Bone marrow (tissue), 2 donors: ENCODE results near the gene MRPL16.
"Not testable (repeated sequence)": the region's sequence is repeated elsewhere in the genome, so short reads cannot be mapped to it uniquely, and the experiment has no call there.

ENCODE experiments used
- DNase-seq, 2 donors: peaks; one replicate each; lab custom pipeline; 2025; lab: John Stamatoyannopoulos, UW

Gene MRPL16

DNA sequence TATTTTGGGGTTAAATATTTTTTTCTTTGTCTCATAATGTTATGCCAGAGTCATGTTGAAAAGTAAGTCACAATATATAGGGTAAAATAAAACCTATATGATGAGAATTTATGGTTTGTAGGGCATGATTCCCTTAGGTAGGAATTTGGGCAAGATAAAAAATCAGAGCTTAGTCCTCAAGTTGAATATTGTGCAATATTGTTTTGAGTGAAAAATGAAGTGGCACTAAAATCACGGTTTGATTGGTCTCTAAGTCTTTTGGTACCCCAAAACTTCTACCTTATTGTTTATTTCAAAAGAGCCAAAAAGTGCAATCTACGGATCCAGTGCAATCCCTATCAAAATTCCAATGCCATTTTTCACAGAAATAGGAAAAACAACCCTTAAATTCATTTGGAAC, 1.6 kb upstream of the MRPL16 start:
- DNase-seq: no peak

DNA sequence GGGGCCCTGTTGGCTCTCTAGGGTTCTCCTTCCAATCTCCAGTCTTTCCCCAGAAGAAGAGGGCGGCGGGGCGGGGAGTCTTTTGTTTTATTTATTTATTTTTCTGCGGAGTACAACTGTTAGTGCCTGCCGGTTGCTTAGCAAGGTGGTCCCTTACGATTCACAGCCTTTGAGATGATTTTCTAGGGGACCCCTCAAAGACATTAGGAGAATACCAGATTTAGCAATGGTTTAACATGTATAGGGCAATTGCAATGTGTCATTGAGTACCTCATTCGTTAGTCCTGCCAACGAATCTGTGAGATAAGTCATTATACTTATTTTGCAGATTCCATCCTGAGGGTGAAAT, 307 bp upstream of the MRPL16 start:
- no peak for DNase-seq

DNA sequence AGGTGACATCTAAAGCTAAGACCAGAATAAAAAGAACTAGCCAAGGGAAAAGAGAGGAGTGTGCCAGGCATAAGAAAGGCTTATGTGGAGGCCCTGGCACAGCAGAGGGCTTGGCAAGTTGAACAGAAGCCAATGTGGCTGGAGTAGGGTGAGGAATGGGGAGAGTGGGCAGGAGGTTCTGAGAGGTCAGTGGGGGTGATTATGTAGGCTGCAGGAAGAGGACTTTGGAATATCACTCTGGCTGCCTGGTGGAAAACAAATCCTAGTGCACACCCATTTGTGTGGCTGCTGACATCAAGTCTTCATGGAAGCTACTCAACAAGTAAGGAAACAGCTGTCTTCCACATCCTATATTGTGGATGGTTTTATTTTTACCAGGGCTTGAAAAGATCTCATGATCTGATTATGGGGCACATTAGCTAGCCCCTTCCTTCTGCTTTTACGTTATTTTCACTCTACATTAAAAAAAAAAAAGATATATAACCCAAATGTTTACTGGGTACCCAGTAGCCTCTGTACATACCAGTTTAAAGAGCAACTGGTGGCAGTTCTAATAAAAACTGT, 3.4 kb downstream of the MRPL16 start:
- peak in 1 of 2 donors; percentile 69 for DNase-seq

DNA sequence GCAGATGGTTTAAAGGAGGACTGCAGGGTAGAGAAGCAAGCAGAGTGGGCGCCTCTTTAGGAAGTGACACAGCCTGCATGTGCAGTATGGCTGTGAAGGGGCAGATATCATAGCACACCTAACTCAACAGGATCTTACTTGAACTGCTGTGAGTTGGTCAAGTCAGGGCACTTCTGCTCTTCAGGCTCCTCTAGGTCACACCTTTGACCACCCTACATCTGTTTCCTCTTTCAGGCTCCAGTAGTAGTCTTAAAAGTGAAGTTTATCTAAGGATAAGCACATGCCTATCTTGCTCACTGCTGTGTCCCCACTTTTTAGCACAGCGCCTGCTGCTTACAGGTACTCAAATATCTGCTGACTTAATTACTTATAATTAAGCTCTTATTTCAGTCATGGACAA, 6.5 kb downstream of the MRPL16 start:
- no peak for DNase-seq

DNA sequence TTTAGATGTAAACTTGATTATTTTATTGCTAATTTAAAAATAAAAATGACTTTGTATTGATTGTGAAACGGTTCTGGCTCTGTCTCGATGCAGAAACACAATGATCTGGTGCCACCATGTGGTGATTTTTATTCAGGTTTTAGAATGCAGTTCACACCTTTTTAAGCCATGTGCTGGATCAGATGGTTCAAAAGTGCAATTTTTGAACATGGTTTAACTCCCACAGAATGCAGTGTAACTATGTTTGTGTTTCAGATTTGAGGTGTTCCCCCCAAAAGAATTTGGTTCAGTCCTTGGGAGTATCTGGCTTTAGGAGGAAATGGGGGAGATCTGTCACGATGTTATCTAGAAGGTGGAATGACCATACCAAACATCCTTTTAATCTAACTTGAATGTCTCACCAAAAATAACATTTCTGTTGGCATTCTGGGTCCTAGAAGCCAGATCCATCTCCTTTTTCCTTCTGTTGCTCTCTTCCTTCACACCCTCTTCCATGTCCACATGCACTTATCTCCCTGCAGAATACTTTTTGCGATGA, 7.9 kb downstream of the MRPL16 start:
- DNase-seq: peak in 1 of 2 donors; percentile 53

DNA sequence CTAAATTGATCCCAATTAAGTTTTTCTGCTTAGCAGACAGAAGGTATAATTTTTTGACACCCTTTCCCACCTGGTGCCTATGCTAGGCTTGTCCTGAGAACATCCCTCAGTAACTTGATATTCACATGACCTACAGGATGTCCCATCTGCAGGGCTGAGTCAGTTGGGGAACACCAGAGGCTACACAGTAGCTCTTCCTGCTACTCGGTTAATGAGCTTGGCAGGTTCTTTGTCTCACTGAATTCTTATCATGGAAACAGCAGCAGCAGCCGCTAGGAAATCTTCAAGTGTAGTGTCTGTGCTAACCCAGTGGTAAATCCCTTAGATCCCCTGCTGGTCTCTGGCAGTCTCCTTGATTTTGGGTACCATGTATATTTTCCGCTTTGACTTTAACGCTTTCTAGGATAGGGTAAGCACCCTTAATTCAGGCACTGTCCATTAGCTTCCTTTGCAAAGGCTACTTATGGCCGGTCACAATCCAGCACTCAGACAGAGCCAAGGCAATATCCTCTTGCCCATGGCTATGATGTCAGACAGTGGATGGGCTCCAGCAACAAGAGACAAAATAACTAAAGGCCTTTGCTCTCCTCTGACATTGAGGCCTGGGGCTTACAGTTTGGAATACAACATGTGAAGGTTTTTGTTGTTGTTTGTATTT, 8.5 kb downstream of the MRPL16 start:
- DNase-seq: no peak

DNA sequence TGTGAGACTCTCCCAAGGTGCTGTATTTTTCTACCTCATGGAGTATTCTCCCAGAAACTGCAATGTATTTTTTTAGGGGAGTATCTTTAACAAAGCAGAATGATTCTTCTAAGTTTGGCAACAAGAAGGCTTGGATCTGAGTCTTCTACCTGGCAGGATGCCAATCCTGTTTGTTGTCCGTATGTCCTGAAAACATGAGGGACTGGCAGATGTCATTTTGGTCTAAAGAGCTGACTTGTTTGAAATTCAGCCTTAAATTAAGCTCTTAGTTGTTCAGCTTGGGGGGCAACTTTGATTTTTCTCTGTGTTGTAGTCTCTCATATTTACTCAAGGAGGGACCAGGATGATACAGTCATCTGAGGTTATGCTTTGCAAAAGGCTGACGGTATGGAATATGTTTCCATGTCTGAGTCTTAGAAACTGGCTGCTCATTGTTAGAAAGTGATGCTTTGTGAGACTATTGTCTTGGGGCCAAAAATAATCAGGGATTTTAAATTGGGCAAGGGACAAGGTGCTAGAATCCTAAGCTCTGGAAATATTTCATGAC, 9.3 kb downstream of the MRPL16 start:
- DNase-seq: no peak

DNA sequence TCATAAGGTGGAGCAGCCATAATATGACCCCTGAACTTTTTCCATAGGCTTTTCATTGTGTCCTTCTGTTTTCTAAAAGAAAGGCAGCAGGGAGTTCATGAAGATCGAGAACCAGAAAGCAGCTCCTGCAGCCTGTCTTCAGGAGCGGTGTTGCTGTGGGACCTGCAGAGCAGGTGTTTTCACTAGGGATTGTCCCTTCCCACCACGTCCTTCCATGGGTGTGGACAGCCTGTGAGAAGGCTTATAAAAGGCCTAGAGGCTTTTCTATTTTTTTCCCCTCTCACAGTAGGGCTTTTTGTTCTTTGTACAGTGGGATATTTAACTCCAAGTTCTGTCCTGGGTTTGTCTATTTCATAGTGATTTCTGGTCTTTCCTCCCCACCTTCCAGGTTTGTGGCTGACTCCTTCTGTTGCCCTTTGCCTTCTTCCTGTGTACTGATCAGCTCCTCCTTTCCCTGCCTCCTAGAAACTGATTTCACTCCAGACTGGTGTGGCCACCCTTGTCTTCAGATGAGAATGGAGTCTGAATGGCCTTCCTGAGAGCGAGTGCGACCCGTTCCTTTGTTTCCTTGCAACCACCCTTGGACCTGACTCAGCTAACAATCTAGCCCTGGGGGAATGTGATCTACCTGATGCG, 10.1 kb downstream of the MRPL16 start:
- DNase-seq: no peak

DNA sequence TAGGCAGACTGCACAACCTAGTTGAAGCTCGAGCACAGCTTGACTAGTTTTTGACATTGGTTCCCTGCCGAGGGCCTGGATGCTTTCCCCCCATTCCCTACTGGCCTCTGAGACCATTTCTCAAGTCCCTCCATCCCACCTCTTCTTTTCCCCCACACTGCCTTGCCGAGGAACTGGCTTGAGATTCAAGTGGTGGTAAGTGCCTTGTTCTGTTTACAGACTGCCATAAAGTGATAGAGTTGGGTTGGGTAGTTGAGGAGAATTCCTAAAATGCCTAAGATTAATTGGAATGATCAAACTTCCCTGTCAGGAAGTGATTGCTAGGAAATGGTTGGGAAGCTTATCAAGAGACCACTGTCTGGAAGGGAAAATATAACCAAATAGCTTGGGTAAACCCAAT, 16.2 kb downstream of the MRPL16 start:
- no peak for DNase-seq

DNA sequence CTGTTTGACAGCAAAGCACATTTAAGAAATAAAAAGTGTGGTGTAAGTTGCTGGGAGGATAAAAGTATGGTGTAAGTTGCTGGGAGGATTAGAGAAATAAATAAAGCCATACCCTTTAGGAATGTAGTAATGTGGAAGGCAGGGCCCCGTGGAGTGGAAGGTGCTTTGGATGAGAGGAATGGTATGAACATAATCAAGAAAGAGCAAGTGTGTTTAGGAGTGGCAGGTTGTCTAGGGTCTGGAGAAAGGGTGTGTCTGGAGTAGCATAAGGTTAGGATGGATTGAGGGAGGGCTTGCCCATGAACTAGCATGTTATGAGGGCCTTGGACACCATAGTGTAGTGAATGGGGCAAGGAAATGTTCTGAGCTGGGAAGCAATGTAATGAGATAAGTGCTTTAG, 18.1 kb downstream of the MRPL16 start:
- DNase-seq: no peak

DNA sequence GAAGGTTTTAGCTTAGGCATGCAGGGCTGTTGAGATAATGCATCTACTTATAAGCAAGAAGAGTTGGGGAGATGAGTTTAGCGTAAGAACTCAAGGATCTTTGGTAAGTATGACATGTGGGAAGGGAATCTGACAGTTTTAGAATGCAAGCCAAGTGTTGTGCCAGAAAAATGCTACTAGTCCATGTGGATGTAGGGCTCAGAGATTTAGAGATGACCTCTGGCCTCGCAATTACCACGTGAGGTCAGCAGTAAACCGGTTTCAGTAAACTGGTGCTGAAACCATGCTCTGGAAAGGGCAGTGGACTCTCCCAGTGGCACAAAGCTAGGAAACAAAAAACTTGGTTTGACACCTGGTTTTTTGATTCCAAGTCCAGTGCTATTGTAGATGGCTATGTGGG, 18.9 kb downstream of the MRPL16 start:
- DNase-seq: no peak

DNA sequence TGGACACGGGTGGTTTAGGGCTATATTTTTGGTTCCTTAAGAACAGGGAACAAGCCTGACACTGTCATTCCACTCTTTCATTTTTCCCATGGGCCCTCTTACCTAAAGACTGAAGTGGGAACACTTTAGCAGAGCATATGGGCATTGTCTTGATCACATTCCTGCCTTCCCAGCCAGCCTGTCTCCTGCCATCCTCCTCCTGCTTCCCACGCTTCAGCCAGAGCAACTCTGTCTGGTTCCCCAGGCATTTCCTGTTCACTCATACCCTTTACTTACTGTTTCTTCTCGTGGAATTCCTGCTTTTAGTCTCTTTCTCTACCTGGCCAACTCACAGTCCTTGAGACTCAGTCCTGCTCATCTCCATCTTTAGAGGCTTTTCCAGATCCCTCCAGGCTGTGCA, 22.8 kb downstream of the MRPL16 start:
- DNase-seq: no peak

DNA sequence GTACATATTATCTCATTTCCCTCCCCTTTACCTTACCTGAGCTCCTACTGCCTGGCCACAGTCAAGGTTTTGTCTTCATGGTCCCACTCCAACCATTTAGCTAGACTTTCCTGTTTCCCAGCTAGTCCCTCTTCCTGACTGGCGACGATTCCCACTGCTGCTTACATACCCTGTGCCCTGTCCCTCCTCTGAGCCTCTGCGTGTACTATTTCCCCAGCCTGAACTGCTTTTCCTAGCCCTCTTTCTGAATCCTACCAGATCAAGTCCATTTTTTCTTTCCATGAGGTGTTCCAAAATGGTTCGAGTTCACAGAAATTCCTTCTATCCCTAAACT, 23.4 kb downstream of the MRPL16 start:
- DNase-seq: no peak

DNA sequence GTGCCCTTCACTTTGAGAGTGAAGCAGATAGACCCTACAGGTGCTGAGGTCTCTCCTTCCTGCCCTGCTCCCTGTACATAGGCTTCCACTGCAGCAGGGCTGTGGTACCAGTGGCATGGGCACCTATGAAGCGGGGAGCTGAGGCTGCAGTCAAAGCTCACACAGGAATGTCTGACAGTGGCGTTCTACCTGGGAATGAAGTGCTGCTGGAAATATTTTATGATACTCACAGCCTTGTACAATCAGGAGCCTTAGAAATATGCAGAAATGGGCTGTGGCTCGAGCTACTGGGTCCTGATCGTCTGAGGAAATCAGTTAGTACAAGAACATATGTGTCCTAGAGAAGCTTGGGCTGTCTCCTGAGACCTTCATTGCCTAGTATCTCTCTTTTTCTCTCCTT, 24.8 kb downstream of the MRPL16 start:
- no peak for DNase-seq

DNA sequence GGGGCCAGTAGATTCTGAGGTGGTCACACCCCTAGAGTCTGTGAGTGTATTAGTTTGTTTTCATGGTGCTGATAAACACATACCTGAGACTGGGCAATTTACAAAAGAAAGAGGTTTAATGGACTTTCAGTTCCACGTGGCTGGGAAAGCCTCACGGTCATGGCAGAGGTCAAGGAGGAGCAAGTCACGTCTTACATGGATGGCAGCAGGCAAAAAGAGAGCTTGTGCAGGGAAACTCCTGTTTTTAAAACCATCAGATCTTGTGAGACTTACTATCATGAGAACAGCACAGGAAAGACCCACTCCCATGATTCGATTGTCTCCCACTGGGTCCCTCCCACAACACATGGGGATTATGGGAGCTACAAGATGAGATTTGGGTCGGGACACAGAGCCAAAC, 26.1 kb downstream of the MRPL16 start:
- not testable (repeated sequence) for DNase-seq

DNA sequence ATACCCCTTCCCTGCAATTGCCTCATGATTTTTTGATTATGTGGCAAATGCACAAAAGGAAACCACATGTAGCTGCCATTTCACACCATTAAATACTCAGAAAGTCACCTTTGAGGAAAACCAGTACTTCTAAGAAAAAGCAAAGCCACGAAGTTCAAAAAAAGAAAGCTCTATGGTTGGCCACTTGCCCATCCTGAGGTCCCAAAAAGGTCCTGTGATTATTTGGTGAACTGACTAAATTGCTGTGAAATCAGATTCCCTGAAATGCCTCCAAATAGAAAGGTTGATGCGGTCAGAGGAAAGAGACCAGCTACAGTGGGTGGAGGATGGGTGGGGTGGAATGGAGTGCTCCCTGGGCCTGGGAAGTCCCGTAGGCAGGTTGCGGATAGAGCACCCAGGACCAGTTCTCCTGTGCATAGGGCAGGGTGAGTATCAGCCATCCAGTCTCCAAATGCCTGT, 26.9 kb downstream of the MRPL16 start:
- no peak for DNase-seq

DNA sequence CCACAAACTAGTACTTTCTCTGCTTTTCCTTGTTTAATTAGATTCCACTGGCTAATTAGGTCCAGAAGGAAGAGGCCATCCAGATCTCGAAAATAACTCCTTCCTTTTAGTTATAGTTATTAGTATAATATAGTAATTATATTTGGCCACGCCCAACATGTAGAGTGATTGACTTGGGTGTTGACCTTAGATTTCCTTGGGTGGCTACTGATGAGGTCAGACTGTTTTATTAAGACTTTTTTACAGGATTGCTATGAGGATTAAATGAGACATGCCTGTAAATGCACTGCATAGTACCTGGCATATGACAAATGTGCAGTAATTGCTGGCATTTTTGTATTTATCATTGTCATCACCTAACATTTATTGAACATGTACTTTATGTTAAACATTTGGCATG, 28.5 kb downstream of the MRPL16 start:
- no peak for DNase-seq

DNA sequence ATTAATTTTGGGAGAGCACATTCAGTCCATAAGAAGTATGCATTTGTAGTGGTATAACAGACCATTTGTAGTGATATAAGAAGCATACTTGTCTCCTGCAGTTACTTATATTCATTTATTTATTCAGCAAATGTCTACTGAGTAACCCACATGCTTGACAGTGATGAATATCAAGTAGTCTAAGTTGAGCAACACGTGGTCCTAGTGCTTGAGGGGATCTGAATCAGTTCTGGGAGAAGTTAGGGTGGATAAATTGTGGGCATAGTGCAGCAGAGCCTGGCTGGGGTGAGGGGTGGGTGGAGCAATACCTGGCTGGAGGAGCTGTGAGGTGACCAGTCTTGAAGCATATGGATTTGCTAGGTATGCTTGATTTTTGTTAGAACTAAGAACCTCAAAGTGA, 31.1 kb downstream of the MRPL16 start:
- DNase-seq: no peak

DNA sequence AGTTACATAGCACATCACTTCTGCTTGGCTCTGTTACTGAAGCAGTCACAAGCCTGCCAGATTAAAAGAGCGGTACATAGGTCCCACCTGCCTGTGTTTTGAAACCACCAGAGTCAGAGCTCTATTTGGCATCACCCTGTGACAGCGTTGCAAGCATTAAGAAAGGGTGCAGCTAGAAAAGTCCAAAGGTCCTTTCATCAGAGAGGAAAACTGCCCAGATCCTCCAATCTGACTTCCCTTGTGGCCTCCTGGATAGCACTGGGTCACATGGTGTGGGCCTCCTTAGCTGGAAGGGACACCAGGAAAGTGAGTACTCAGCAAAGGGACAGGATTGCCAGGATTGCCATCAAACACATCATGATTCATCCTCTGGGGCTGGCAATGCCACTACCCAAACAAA, 32.5 kb downstream of the MRPL16 start:
- no peak for DNase-seq

DNA sequence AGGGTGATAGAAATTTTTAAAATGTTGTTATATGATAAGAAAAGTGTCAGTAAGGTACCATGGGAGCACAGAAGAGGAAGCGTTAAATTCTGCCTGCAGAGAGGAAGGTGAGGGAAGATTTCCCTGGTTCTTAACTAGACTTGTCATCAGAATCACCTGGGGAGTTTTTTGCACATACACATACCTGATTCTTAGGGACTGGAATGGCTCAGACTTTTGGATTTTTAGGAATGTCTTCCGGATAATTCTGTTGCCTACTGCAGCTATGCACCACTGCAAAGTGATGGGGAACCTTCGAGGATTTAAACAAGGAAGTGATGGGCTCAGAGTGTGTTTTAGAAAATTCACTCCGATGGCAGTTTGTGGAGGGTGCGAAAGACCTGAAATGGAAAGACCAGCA, 33.5 kb downstream of the MRPL16 start:
- DNase-seq: no peak

DNA sequence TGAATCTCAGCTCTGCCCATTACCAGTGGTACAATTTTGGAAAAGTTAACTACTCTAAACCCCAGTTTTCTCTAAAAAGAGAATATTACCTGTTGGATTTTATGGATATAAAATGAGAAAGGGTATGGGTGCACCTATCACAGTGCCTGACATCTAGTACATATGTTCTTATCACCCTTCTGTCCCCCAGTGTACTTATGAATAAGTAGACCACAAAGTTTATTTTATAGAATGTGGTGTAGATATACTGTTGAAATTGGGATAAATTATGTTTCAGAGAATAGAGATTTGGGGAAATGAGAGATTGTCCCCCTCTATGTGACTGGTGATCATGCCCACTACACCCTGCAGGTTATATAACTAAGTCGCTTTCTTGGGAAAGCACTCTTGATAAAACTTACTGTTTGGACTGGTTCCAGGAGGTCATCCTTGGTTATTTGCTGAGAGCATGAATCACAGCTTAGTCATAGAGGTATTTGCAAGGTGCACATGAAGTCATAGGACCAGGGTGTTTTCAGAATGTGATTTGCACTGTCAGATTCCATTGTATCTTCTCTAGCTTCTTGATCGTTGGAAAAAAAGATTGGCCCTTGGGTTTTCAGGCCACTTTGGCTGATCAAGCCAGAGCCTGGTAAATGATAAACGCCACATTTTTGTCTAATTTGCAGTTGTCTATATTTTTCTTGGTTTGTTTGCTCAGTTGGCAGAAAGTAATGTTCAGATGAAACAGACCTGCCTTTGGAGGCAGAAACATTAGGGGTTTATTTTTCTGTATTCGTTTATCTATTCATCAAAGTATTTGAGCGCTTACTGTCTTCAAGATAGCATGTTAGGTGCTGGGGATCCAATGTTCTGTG, 34.1 kb downstream of the MRPL16 start:
- no peak for DNase-seq

DNA sequence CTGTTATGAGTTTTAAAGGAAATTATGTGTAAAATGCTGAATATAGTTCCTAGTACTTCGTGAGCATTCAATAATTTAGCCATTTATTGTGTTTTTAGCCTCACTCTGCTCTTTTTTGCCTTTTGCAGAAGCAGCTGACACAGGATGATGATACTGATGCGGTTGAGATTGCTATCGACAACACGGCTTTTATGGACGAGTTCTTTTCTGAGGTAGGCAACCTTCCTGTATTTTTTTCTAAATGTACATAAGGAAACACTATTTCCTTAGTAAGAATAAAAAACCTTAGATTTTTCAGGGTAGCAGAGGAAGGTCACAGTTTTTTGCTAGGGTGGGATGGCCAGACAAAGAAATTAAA, 37.5 kb downstream of the MRPL16 start:
- no peak for DNase-seq

DNA sequence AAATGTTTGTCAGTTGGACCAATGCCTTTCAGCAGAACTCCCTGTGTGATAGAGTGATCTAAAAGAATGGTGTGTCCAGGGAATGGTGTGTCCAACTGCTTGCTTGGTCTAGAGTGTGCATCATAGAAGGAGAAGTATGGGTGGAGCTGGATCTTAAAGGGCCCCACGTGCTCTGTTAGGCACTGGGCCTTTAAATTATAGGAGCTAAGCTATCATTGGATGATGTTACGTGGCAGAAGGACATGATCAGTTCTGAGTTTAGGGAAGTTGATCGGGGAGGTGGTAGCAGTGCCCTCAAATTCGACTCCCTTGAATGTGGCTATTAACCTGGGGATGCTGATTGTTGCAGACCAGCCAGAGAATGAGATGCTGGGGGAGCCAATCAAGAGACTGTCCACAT, 39.0 kb downstream of the MRPL16 start:
- no peak for DNase-seq
